SK-N-MC (cell line): ENCODE data around the gene TBL1XR1.

ENCODE experiments used
- DNase-seq: peaks from one replicate; pipeline ENCODE4 v3.0.0-alpha.2; 2011; ENCODE audit warnings: low read depth, low spot score
- H3K27ac ChIP-seq: fragments of 200-600 bp; sonication (generic); 2 replicates; pipeline ENCODE4 v1.5.1; 2016; ENCODE audit warnings: mixed run types
- H3K36me3 ChIP-seq: fragments of 200-600 bp; sonication (generic); 2 replicates; pipeline ENCODE4 v1.6.1; 2017; ENCODE audit warnings: antibody characterized with exemption, low read length, mixed read lengths; ENCODE audit not compliant: insufficient read depth
- H3K4me3 ChIP-seq: fragments of 200-600 bp; sonication (generic); 2 replicates; pipeline ENCODE4 v1.5.1; 2016
- H3K9ac ChIP-seq: fragments of 200-600 bp; sonication (generic); 2 replicates; pipeline ENCODE4 v1.8.0; 2017; ENCODE audit warnings: mixed run types, mixed read lengths; ENCODE audit not compliant: insufficient read length
- H3K9me3 ChIP-seq: fragments of 200-600 bp; sonication (generic); 2 replicates; pipeline ENCODE4 v1.6.1; 2017; ENCODE audit warnings: low read depth, mild to moderate bottlenecking, antibody characterized with exemption, low read length, moderate library complexity, mixed read lengths
- EZH2 ChIP-seq: fragments of 200-600 bp; sonication (generic); IDR thresholded peaks from one replicate; pipeline ENCODE4 v1.6.1; 2017; ENCODE audit warnings: antibody characterized with exemption
- FOXP2 ChIP-seq: optimal IDR thresholded peaks from 2 replicates; pipeline ENCODE3; 2011; ENCODE audit warnings: mild to moderate bottlenecking, moderate library complexity; ENCODE audit not compliant: insufficient read depth; ENCODE audit errors: extremely low read length, control extremely low read depth
- POLR2AphosphoS5 ChIP-seq: IDR thresholded peaks from 2 replicates; pipeline ENCODE4 v1.6.1; 2012; ENCODE audit warnings: mild to moderate bottlenecking, low read depth, low read length, borderline replicate concordance

Gene TBL1XR1

GRCh38 chr3:177041730-177042551, 155.3 kb downstream of the TBL1XR1 start:
- no peak overlapping the region for H3K9ac ChIP-seq
- no peak for DNase-seq
- H3K4me3 ChIP-seq = no peak overlapping the region
- peaks cover 23% of the 10 kb centered on the region for H3K9me3 ChIP-seq
- peaks cover 95% of the 10 kb centered on the region for H3K36me3 ChIP-seq
- TF ChIP-seq FOXP2 = no peak
- no peak for TF ChIP-seq POLR2AphosphoS5
- TF ChIP-seq EZH2 = no peak
- peak overlapping the region; percentile 8; the same call in 1 of the 2 replicates for H3K27ac ChIP-seq

GRCh38 chr3:177041021-177041729, 156.1 kb downstream of the TBL1XR1 start:
- peak overlapping the region; percentile 8; the same call in 1 of the 2 replicates for H3K27ac ChIP-seq
- H3K9ac ChIP-seq = no peak overlapping the region
- TF ChIP-seq EZH2 (no peak), FOXP2 (no peak), POLR2AphosphoS5 (no peak)

GRCh38 chr3:177039490-177040274, 157.6 kb downstream of the TBL1XR1 start:
- Histone ChIP-seq H3K4me3 (no peak overlapping the region), H3K27ac (no peak overlapping the region), H3K36me3 (peaks cover 93% of the 10 kb centered on the region), H3K9ac (no peak overlapping the region), H3K9me3 (peaks cover 18% of the 10 kb centered on the region)
- DNase-seq = no peak
- TF ChIP-seq EZH2 (no peak), POLR2AphosphoS5 (no peak), FOXP2 (no peak)

More at GRCh38 chr3:177041021-177041729, 156.1 kb downstream of the TBL1XR1 start:
- peaks cover 20% of the 10 kb centered on the region for H3K9me3 ChIP-seq
- no peak for DNase-seq
- H3K36me3 ChIP-seq = peaks cover 95% of the 10 kb centered on the region
- no peak overlapping the region for H3K4me3 ChIP-seq

- H3K27ac ChIP-seq = no peak overlapping the region
- peaks cover 91% of the 10 kb centered on the region for H3K36me3 ChIP-seq
- TF ChIP-seq EZH2 (no peak), FOXP2 (no peak), POLR2AphosphoS5 (no peak)
- H3K9ac ChIP-seq = no peak overlapping the region
- no peaks in the 10 kb centered on the region for H3K9me3 ChIP-seq
- DNase-seq = no peak
- no peak overlapping the region for H3K4me3 ChIP-seq
Observed at GRCh38 chr3:177037241-177037640, 160.0 kb downstream of the TBL1XR1 start.

GRCh38 chr3:177035676-177036075, 161.6 kb downstream of the TBL1XR1 start:
- H3K27ac ChIP-seq = no peak overlapping the region
- no peak for TF ChIP-seq FOXP2
- TF ChIP-seq EZH2 = no peak
- TF ChIP-seq POLR2AphosphoS5 = no peak
- H3K4me3 ChIP-seq = no peak overlapping the region
- H3K36me3 ChIP-seq = peaks cover 91% of the 10 kb centered on the region
- no peak for DNase-seq
- H3K9ac ChIP-seq = no peak overlapping the region
- H3K9me3 ChIP-seq = no peaks in the 10 kb centered on the region

GRCh38 chr3:177034832-177035475, 162.3 kb downstream of the TBL1XR1 start:
- DNase-seq = no peak
- no peak overlapping the region for H3K9ac ChIP-seq
- no peak overlapping the region for H3K4me3 ChIP-seq
- peak overlapping the region; percentile 68 for H3K27ac ChIP-seq
- H3K9me3 ChIP-seq = no peaks in the 10 kb centered on the region
- H3K36me3 ChIP-seq = peaks cover 92% of the 10 kb centered on the region
- TF ChIP-seq FOXP2 (no peak), EZH2 (no peak), POLR2AphosphoS5 (no peak)

GRCh38 chr3:177026505-177027277, 170.6 kb downstream of the TBL1XR1 start:
- H3K9ac ChIP-seq = no peak overlapping the region
- TF ChIP-seq FOXP2 (no peak), EZH2 (no peak), POLR2AphosphoS5 (no peak)
- no peaks in the 10 kb centered on the region for H3K9me3 ChIP-seq
- no peak overlapping the region for H3K4me3 ChIP-seq
- H3K27ac ChIP-seq = no peak overlapping the region
- DNase-seq = no peak
- peaks cover 93% of the 10 kb centered on the region for H3K36me3 ChIP-seq
